Coronary artery (tissue), 2 donors: ENCODE data around the gene ARHGEF12.

Source experiments
- DNase-seq: peaks from one replicate; pipeline ENCODE4 v3.0.0-alpha.2; 2017; ENCODE audit warnings: low spot score
- H3K27ac ChIP-seq, 2 donors: fragments of 200-600 bp; sonication (generic); one replicate each; pipeline ENCODE4 v1.5.1; 2016 to 2019
- H3K4me3 ChIP-seq: fragments of 200-600 bp; sonication (generic); 2 replicates; pipeline ENCODE4 v1.5.1; 2016; ENCODE audit warnings: mild to moderate bottlenecking, moderate library complexity
- TF ChIP-seq, protein P1 (sequence below): fragments of 200-600 bp; sonication (generic); IDR thresholded peaks from one replicate; pipeline ENCODE4 v1.5.1; 2019; ENCODE audit warnings: antibody characterized with exemption

ARHGEF12 gene

DNA sequence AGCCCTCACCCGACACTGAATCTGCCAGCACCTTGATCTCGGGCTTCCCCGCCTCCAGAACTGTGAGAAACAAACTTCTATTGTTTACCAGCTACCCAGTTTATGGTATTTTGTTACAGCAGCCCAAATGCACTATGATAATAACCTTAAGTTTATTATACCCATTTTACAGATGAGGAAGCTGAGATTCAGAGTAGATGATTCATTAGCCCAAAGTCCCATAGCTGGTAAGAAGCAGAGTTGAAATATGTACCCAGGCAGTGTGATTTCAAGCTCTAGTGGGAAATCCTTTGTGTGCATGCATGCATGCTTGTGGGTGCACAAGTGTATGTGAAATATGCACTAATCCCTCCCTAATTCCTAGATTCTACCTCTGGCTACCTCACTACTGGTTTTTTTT lies 183.3 kb downstream of the ARHGEF12 start:
- H3K27ac ChIP-seq: no peak overlapping the region
- H3K4me3 ChIP-seq: no peak overlapping the region
- TF ChIP-seq, protein P1, sequence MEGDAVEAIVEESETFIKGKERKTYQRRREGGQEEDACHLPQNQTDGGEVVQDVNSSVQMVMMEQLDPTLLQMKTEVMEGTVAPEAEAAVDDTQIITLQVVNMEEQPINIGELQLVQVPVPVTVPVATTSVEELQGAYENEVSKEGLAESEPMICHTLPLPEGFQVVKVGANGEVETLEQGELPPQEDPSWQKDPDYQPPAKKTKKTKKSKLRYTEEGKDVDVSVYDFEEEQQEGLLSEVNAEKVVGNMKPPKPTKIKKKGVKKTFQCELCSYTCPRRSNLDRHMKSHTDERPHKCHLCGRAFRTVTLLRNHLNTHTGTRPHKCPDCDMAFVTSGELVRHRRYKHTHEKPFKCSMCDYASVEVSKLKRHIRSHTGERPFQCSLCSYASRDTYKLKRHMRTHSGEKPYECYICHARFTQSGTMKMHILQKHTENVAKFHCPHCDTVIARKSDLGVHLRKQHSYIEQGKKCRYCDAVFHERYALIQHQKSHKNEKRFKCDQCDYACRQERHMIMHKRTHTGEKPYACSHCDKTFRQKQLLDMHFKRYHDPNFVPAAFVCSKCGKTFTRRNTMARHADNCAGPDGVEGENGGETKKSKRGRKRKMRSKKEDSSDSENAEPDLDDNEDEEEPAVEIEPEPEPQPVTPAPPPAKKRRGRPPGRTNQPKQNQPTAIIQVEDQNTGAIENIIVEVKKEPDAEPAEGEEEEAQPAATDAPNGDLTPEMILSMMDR: no peak
- no peak for DNase-seq

DNA sequence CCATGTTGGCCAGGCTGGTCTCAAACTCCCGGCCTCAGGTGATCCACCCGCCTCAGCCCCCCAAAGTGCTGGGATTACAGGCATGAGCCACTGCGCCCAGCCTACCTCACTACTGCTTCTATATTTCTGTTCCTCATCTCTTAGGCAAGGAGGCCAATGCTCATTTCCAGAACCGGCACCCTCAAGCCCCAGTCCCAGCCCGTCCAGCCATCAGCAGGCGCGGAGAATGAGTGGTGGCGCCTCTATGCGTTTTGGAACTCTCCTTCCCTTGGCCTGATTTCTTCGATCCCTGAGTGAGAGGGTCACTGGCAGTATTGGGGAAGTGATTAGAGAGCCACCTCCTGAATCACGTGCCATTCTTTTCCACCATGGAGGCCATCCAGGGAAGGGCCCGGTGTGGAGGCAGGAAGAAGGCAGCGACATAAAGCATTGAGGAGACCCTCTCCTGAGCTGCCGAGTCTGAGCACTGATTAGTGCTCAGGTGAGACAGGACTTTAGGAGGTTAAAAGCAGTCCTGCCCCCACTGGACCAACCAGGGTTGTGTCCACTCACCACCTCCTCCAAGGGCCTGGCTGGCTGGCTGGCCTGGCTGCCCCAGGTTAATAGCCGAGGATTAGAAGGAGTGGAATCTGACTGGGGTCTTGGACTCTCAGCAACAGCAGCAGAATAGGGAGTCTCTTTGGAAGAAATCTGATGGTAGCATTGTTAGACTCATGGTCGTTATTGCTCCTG lies 184.0 kb downstream of the ARHGEF12 start:
- Histone ChIP-seq H3K4me3 (no peak overlapping the region), H3K27ac (no peak overlapping the region)
- TF ChIP-seq, protein P1: no peak
- DNase-seq: no peak

DNA sequence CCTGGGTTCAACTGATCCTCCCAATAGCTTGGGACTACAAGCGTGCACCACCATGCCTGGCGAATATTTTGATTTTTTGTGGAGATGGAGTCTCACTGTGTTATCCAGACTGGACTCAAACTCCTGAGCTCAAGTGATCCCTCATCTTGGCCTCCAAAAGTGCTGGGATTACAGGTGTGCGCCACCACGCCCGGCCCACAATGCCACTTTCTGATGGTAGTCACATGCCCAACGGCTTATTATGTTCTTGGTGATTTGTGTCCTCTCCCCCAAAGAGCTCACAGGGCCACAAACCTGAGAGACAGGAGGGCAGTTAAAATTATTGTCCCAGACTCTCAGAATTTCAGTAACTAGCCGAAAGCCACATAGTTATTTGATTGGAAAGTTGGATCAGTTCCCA lies 185.0 kb downstream of the ARHGEF12 start:
- TF ChIP-seq, protein P1: no peak
- no peak overlapping the region for H3K4me3 ChIP-seq
- DNase-seq: no peak
- no peak overlapping the region for H3K27ac ChIP-seq

DNA sequence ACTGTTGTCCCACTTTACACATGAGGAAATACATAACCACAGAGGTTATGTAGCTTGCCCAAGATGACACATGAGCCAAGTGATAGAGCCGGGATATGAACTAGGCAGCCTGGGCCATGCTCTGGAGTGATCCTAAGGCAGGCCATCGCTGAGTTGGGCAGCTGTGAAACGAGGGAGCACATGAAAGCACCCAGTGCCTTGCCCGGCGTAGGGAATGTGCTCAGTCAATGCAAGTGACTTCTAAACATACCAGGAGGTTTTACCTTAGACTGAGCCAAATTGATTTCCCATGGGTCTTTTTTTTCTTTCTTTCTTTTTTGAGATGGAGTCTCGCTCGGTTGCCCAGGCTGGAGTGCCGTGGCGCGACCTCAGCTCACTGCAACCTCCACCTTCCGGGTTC lies 185.8 kb downstream of the ARHGEF12 start:
- no peak for DNase-seq
- no peak overlapping the region for H3K4me3 ChIP-seq
- H3K27ac ChIP-seq: no peak overlapping the region
- TF ChIP-seq, protein P1: no peak

DNA sequence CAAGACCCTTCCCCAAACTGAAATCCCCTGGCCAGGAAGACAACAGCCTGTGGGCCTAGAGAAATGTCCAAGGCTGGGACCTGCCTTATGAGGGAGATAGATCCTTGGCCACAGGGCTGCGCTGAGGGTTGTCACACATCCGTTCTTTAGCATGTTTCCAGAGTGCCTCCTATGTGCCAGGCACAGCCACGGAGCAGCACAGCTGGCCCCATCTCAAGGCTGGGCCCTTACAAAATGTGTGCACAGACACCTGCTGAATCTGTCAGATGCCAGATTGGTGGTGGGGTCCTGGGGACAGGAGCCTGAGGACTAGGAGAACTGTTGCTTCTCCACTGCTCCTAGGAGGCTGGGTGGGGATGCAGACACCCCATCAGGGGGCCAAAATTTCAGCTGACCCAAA lies 186.5 kb downstream of the ARHGEF12 start:
- H3K27ac ChIP-seq: no peak overlapping the region
- DNase-seq: no peak
- H3K4me3 ChIP-seq: no peak overlapping the region
- TF ChIP-seq, protein P1: no peak

DNA sequence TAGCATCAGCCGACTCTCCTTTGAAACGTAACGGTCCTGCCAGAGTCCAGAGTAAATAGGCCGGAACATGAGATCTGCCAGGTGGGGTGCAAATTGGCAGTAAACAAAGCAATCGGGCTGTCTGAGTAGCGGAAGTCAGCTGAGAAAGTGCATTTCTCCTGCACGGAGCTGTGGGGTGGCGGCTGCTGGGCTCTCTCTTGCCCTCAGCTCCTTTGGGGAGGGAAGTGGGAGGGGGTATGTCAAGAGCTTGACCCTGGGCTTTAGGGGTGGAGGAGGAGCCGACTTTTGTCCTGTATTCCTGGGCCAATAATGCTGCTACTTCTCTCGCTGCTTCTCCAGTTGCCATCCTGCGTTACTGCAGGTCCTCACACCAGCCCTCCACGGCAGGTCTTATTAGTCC lies 187.0 kb downstream of the ARHGEF12 start:
- DNase-seq: no peak
- no peak overlapping the region for H3K4me3 ChIP-seq
- no peak overlapping the region for H3K27ac ChIP-seq
- TF ChIP-seq, protein P1: no peak

DNA sequence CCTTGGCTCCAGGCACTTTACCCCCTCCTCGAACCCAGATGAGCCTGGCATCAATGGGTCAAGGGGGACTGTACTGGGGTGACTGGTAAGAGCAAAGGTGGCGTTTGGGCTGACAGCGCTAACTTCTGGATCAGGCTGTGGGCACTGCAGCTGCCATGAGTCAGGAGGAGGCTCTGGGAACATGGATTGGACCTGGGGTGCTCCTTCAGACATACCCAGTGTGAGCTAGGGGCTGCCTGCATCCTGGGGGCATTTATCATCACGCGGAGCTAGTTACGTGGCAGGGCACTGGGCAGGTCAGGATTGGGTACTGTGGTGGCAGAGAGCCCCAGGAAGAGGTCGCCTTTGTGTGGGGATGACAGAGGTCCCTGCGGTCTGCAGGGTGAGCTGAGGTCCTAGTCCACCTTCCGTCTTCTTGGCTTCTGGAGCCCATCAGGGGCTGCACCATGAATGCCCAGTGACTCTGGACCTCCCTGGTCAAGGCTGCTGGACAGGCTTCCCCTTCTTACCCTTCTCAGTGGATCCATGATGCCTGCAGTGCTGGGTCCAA lies 188.4 kb downstream of the ARHGEF12 start:
- no peak overlapping the region for H3K4me3 ChIP-seq
- no peak for DNase-seq
- TF ChIP-seq, protein P1: no peak
- H3K27ac ChIP-seq: no peak overlapping the region
